Neuron (in vitro differentiated cells): Measurements from ENCODE around the gene NAGPA.

Experiments
- H2AFZ ChIP-seq: one replicate; pipeline ENCODE4 v1.6.1; 2013; ENCODE audit warnings: low read depth, mild to moderate bottlenecking, inconsistent platforms, low read length, moderate library complexity
- H3K27me3 ChIP-seq: one replicate; pipeline ENCODE4 v1.6.1; 2013; ENCODE audit warnings: low read length; ENCODE audit not compliant: insufficient read depth
- H3K36me3 ChIP-seq: one replicate; pipeline ENCODE4 v1.6.1; 2013; ENCODE audit warnings: low read length; ENCODE audit not compliant: insufficient read depth
- H3K4me1 ChIP-seq: one replicate; pipeline ENCODE4 v1.6.1; 2013; ENCODE audit warnings: low read length; ENCODE audit not compliant: insufficient read depth
- H3K4me3 ChIP-seq: 2 replicates; pipeline ENCODE4 v1.5.1; 2013; ENCODE audit warnings: mild to moderate bottlenecking, low read length, moderate library complexity
- H3K9me3 ChIP-seq: one replicate; pipeline ENCODE4 v1.6.1; 2013; ENCODE audit warnings: low read length

The NAGPA gene

DNA sequence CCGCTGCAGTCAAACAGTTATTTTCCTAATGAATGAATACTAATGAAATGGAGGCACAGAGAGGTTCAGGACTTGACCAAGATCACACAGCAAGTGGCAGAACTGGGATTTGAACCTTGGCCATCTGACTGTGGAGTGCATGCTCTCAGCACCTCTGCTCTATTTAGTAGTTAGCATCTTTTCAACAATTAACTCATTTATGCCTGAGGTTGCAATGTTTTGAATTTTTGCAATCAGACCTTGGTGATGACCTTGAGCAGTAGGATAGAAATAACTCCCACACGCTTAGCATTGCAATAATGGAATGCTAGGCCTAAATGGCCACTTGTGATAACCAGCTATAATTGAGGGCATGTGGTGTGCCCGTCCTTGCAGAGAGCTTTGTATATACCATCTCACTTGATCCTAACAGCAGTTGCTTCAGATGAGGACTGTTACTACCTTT lies 31.0 kb downstream of the NAGPA start:
- H3K4me1 ChIP-seq, result peaks cover 6% of the 10 kb centered on the region
- H3K36me3 ChIP-seq, result no peaks in the 10 kb centered on the region
- H3K4me3 ChIP-seq, result no peak overlapping the region
- no peak overlapping the region for H2AFZ ChIP-seq
- H3K27me3 ChIP-seq, result peaks cover 3% of the 10 kb centered on the region
- no peaks in the 10 kb centered on the region for H3K9me3 ChIP-seq

DNA sequence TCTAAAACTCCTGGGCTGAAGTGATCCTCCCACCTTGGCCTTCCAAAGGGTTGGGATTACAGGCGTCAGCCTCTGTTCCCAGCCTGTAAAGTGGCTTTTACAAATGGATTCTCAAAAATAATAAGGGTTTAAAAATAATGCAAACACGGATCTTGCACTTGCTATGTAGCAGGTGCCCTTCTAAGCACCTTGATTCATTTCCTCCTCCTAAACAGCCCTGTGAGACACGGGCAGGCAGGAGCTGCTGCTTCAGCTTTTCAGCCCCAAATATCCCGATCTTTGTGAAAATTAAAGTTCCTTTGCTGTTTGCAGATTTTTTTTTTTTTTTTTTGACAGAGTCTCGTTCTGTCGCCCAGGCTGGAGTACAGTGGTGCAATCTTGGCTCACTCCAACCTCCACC lies 31.7 kb downstream of the NAGPA start:
- Histone ChIP-seq H3K4me3 (no peak overlapping the region), H3K9me3 (no peaks in the 10 kb centered on the region), H3K4me1 (peaks cover 6% of the 10 kb centered on the region), H3K27me3 (peaks cover 3% of the 10 kb centered on the region), H2AFZ (no peak overlapping the region), H3K36me3 (no peaks in the 10 kb centered on the region)

DNA sequence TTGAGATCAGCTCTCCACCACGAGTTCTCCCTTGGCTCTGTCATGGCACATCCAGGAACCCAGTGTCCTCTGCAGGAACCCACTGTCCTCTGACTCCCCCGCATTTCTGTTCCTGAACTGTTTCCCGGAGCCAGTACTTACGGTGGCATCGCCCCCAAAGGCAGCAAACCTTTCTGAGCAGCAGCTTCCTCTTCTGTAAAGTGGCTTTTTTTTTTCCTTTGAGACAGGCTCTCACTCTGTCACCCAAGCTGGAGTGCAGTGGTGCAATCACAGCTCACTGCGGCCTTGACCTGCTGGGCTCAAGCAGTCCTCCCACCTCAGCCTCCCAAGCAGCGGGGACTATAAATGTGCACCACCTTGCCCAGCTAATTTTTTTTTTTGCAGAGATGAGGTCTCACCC lies 32.2 kb downstream of the NAGPA start:
- Histone ChIP-seq H3K4me1 (peaks cover 4% of the 10 kb centered on the region), H2AFZ (no peak overlapping the region), H3K9me3 (no peaks in the 10 kb centered on the region), H3K36me3 (no peaks in the 10 kb centered on the region), H3K4me3 (no peak overlapping the region), H3K27me3 (peaks cover 3% of the 10 kb centered on the region)

DNA sequence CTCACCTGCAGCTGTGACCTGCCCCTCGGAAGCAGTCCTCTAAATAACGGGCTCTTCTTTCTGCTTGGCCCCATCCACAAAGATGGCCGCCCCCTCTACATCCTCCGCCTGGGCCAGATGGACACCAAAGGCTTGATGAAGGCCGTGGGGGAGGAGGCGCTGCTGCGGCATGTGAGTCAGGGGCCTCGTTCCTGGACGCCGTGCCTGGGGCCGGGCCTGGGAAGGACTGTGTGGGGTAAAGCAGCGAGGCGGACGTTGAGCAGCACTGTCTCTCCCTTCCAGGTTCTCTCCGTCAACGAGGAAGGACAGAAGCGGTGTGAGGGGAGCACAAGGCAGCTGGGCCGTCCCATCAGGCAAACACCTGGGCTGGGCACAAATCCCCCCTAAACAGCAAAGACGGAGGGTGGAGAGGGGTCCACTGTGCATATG lies 33.1 kb downstream of the NAGPA start:
- Histone ChIP-seq H3K4me3 (no peak overlapping the region), H3K27me3 (peaks cover 3% of the 10 kb centered on the region), H2AFZ (no peak overlapping the region), H3K36me3 (no peaks in the 10 kb centered on the region), H3K4me1 (no peaks in the 10 kb centered on the region), H3K9me3 (no peaks in the 10 kb centered on the region)

DNA sequence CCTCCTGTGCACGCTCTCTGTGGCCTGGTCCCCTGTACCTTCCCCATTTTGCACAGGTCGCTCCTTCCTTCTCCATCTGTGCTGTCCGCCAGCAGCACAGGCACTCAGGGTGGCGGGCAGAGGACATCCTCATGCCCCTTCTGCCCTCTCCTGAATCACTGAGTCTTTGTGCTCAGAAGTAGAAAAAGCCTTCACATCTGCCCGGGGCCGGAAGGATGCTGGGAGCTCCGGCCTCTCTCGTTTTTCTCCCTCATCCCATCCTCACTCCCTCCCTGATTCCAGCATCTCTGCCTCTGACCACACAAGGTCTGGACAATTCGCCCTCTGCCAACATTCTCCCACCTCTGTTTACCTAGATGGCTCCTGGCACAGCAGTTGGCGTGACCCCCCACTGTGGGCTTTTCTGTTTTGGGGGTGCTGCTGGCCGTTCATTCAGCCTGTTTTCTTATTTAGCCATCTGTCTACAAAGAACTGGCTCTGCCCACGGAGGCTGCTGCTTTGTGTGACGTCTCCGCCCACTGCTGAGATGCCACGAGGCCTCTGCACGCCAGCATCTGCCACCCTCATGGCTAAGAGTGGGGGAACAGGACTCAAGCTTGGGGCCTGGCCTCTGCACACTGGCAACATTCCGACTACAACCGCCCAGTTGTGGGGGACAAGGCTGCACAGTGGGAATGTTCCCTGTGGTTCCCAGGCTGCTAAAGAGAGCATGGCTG lies 38.9 kb downstream of the NAGPA start:
- peaks cover 8% of the 10 kb centered on the region for H3K4me1 ChIP-seq
- H3K9me3 ChIP-seq, result no peaks in the 10 kb centered on the region
- H2AFZ ChIP-seq, result peak overlapping the region; percentile 11
- H3K4me3 ChIP-seq, result no peak overlapping the region
- H3K27me3 ChIP-seq, result no peaks in the 10 kb centered on the region
- H3K36me3 ChIP-seq, result no peaks in the 10 kb centered on the region

DNA sequence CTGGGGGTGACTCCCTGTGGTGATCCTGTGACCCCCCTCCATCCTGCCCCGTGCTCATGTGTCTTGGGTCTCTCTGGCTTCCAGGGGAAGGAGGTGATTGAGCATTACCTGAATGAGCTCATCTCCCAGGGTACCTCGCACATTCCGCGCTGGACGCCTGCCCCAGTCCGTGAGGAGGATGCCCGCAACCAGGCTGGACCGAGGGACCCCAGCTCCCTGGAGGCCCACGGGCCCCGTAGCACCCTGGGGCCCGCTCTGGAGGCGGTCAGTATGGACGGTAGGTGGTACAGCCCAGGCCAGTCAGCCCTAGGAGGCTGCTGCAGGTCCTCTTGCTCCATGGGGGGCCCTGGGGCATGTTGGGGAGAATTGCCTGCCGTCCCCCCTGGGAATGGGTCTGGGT lies 42.0 kb downstream of the NAGPA start:
- Histone ChIP-seq H3K9me3 (no peaks in the 10 kb centered on the region), H2AFZ (no peak overlapping the region), H3K4me1 (peaks cover 11% of the 10 kb centered on the region), H3K27me3 (peaks cover 27% of the 10 kb centered on the region), H3K36me3 (no peaks in the 10 kb centered on the region), H3K4me3 (no peak overlapping the region)

DNA sequence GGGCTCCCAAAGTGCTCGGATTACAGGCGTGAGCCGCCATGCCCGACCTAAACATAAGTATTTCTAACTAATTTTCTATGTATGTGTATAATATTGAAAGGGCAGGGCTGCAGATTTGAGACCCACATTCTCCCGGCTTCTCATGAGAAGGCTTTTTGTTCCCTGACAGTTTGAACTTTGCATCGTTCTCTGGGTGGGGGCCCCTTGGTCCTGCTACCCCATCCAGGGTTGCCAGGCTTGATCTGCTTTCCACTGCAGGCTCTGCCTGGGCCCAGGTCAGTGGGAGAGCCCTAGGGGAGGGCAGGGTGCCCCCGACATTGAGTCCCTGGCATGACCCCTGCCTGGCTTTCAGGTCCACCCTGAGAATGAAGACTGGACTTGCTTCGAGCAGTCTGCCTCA lies 43.3 kb downstream of the NAGPA start:
- H2AFZ ChIP-seq, result no peak overlapping the region
- H3K9me3 ChIP-seq, result no peaks in the 10 kb centered on the region
- H3K4me1 ChIP-seq, result peaks cover 11% of the 10 kb centered on the region
- no peaks in the 10 kb centered on the region for H3K36me3 ChIP-seq
- H3K27me3 ChIP-seq, result peaks cover 30% of the 10 kb centered on the region
- no peak overlapping the region for H3K4me3 ChIP-seq

DNA sequence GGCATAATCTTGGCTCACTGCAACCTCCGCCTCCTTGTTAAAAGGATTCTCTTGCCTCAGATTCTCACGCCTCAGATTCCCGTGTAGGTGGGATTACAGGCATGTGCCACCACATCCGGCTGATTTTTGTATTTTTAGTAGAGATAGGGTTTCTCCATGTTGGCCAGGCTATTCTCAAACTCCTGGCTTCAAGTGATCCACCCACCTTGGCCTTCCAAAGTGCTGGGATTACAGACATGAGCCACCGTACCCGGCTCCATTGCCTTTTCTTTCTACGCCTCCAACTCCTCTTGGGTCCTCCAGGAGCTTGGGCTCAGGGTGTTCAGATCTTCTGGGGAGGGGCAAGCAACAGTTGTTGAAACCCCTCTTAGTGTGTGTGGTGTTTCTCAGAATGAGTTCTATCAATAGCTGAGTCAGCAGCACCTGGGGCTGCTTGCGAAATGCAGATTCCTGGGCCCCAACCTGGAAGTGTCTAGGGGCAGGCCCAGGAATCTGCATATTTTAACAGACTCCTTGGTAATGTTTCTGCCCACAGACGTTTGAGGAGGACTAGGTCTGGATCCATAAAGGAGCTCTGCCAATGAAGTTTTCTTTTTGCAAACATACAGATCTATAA lies 44.2 kb downstream of the NAGPA start:
- Histone ChIP-seq H3K4me1 (peaks cover 3% of the 10 kb centered on the region), H3K9me3 (no peaks in the 10 kb centered on the region), H3K36me3 (no peaks in the 10 kb centered on the region), H3K27me3 (peaks cover 30% of the 10 kb centered on the region), H2AFZ (no peak overlapping the region), H3K4me3 (no peak overlapping the region)

DNA sequence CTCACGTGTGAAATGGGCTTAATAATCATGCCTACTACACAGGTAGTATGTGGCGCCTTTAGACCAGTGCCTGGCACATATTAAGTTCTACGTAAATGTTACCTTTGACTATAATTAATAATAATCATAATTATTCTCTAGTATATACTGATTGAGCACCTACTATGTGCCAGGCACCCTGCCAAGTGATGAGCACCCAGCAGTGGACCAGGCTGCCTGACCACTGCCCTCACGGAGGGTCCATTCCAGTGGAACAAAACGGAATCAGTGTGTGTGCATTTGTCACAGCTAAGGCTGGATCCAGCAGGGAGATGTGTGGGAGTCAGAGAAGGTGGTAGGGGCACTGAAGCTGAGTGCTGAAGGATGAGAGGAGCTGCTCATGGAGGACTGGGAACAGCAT lies 45.1 kb downstream of the NAGPA start:
- H3K36me3 ChIP-seq, result no peaks in the 10 kb centered on the region
- H3K4me1 ChIP-seq, result peaks cover 3% of the 10 kb centered on the region
- no peak overlapping the region for H2AFZ ChIP-seq
- peaks cover 30% of the 10 kb centered on the region for H3K27me3 ChIP-seq
- H3K4me3 ChIP-seq, result no peak overlapping the region
- no peaks in the 10 kb centered on the region for H3K9me3 ChIP-seq

DNA sequence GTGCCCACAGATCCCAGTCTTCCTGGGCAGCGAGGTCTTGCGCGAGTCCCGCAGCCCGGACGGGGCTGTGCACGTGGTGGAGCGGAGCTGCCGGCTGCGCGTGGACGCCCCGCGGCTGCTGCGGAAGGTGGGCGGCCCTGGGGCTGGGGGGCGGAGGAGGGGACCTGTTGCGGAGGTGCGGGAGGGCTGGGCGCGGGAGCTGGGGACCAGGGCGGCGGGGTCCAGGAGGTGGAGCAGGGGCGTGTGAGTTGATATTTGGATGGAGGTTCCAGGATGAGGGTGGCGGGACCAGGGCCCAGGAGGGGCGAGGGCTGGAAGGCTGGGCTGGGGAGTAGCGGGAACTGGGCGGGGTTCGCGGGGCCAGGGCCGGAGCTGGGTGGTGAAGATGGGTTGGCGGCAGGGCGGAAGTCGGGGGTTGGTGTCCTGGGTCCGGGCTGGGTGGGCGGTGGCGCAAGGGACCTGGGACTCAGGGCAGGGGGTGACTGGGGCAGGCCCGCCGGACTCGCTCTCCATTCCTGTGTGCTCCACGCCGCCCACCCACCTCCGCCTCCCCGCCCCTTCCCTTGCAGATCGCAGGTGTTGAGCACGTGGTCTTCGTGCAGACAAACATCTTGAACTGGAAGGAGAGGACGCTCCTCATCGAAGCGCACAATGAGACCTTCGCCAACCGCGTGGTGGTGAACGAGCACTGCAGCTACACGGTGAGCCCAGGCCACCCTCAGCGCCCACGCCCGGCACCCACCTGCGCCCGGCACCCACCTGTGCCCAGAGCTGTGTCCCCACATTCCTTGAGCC lies 46.0 kb downstream of the NAGPA start:
- peak overlapping the region; percentile 26 for H2AFZ ChIP-seq
- H3K4me3 ChIP-seq, result no peak overlapping the region
- no peaks in the 10 kb centered on the region for H3K9me3 ChIP-seq
- peaks cover 30% of the 10 kb centered on the region for H3K27me3 ChIP-seq
- peaks cover 3% of the 10 kb centered on the region for H3K4me1 ChIP-seq
- H3K36me3 ChIP-seq, result no peaks in the 10 kb centered on the region

DNA sequence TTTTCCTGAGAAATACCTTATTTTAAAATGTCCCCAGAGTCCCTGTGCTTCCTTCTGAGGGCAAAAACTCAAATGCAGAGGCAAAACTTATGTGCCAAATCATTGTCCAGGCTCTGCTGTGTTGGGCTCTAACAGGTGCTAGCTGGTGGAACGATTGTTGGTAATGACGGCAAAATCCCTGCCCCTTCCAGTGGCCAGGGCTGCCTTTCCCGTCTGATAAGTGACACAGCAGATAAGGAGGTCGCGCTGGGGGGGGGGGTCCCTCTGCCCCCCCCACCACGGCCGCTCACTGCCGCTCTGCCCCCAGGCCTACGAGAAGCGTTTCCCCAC lies 46.5 kb downstream of the NAGPA start:
- no peak overlapping the region for H3K4me3 ChIP-seq
- H3K27me3 ChIP-seq, result peaks cover 30% of the 10 kb centered on the region
- peak overlapping the region; percentile 26 for H2AFZ ChIP-seq
- H3K36me3 ChIP-seq, result no peaks in the 10 kb centered on the region
- no peaks in the 10 kb centered on the region for H3K9me3 ChIP-seq
- H3K4me1 ChIP-seq, result peaks cover 3% of the 10 kb centered on the region

DNA sequence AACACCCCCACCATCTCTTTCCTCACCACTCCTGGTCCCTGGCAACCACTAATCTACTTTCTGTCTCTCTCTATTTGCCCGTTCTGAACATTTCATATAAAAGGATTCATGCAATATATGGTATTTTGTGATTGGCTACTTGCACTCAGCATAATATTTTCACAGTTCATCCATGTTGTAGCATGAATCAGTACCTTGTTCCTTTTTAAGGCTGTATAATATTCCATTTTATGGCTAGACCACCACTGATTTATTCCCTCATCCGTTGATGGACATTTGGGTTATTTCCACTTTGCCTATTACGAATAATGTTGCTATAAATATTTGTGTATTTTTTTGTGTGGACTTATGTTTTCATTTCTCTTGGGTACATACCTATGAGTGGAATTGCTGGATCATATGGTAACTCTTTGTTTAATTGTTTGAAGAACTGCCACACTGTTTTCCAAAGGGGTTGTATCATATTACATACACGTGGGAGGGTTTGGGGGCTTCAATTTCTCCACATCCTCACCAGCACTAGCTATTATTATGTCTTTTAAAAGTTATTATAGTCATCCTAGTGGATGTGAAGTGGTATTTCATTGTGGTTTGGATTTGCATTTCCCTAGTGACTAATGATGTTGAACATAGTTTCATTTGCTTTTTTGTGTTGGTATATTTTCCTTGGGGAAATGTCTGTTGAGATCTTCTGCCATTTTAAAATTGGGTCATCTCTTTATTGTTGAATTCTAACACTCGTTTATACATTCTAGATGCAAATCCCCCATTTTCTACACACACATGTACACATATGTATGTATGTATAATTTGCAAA lies 49.4 kb downstream of the NAGPA start:
- H3K4me1 ChIP-seq, result peaks cover 3% of the 10 kb centered on the region
- H3K4me3 ChIP-seq, result no peak overlapping the region
- H3K36me3 ChIP-seq, result no peaks in the 10 kb centered on the region
- no peak overlapping the region for H2AFZ ChIP-seq
- no peaks in the 10 kb centered on the region for H3K9me3 ChIP-seq
- H3K27me3 ChIP-seq, result peaks cover 37% of the 10 kb centered on the region
